SU-DHL-6 (cell line): ENCODE measurements around the gene GAGE12D.
"Not testable (repeated sequence)": the region's sequence is repeated elsewhere in the genome, so short reads cannot be mapped to it uniquely, and the experiment has no call there.

Experiments
- CTCF ChIP-seq: fragments of 200-600 bp; sonication (generic); IDR thresholded peaks from one replicate; pipeline ENCODE4 v1.5.1; 2017; ENCODE audit warnings: antibody characterized with exemption, mild to moderate bottlenecking, low read length, moderate library complexity; ENCODE audit not compliant: insufficient read depth, poor library complexity, severe bottlenecking
- EZH2phosphoT487 ChIP-seq: fragments of 200-600 bp; sonication (generic), shearing (Covaris generic); conservative IDR thresholded peaks from 2 replicates; pipeline ENCODE4 v1.6.1; 2018; ENCODE audit warnings: mild to moderate bottlenecking, antibody characterized with exemption, low read length, moderate library complexity, mixed read lengths

GRCh38 chrX:49541433-49541832 is at the start of gene GAGE12D:
- not testable (repeated sequence) for TF ChIP-seq CTCF, EZH2phosphoT487
